Measurements from ENCODE around the gene ITGAD.

DNA sequence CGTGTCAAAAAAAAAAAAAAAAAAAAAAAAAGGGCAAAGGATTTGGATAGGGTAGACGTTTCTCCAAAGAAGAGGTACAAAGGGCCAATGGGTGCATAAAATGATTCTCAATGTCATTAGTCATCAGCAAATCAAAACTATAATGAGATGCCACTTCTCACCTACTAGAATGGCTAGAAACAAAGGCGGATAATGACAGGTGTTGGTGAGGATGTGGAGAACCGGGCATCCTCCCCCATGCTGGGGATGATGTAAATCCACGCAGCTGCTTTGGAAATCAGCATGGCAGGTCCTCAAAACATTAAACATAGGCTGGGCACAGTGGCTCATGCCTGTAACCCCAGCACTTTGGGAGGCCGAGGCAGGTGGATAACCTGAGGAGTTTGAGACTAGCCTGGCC, 28.7 kb upstream of the ITGAD start:
- TF ChIP-seq, protein P1, sequence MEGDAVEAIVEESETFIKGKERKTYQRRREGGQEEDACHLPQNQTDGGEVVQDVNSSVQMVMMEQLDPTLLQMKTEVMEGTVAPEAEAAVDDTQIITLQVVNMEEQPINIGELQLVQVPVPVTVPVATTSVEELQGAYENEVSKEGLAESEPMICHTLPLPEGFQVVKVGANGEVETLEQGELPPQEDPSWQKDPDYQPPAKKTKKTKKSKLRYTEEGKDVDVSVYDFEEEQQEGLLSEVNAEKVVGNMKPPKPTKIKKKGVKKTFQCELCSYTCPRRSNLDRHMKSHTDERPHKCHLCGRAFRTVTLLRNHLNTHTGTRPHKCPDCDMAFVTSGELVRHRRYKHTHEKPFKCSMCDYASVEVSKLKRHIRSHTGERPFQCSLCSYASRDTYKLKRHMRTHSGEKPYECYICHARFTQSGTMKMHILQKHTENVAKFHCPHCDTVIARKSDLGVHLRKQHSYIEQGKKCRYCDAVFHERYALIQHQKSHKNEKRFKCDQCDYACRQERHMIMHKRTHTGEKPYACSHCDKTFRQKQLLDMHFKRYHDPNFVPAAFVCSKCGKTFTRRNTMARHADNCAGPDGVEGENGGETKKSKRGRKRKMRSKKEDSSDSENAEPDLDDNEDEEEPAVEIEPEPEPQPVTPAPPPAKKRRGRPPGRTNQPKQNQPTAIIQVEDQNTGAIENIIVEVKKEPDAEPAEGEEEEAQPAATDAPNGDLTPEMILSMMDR (conservative IDR thresholded peaks at IDR 0.05; ENCODE audit: low read length): no peak
- no peak for TF ChIP-seq EZH2phosphoT487 (IDR thresholded peaks at IDR 0.05; ENCODE audit: borderline replicate concordance)

Data from Loucy (cell line).